Measurements from ENCODE around the gene NDFIP2.

- TF ChIP-seq POLR2A (IDR thresholded peaks at IDR 0.05), result no peak
- TF ChIP-seq, protein P1, sequence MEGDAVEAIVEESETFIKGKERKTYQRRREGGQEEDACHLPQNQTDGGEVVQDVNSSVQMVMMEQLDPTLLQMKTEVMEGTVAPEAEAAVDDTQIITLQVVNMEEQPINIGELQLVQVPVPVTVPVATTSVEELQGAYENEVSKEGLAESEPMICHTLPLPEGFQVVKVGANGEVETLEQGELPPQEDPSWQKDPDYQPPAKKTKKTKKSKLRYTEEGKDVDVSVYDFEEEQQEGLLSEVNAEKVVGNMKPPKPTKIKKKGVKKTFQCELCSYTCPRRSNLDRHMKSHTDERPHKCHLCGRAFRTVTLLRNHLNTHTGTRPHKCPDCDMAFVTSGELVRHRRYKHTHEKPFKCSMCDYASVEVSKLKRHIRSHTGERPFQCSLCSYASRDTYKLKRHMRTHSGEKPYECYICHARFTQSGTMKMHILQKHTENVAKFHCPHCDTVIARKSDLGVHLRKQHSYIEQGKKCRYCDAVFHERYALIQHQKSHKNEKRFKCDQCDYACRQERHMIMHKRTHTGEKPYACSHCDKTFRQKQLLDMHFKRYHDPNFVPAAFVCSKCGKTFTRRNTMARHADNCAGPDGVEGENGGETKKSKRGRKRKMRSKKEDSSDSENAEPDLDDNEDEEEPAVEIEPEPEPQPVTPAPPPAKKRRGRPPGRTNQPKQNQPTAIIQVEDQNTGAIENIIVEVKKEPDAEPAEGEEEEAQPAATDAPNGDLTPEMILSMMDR (IDR thresholded peaks at IDR 0.05), result no peak
Measured at GRCh38 chr13:79581870-79582315, 100.9 kb downstream of the NDFIP2 start.
